Upper lobe of left lung (tissue), 4 donors: Measurements from ENCODE around the gene GABRG3.

Source experiments
- EP300 ChIP-seq, 4 donors: sonication (generic); formaldehyde crosslinking; IDR thresholded peaks; one replicate each; pipeline ENCODE4 v1.5.1; 2017; ENCODE audit warnings: antibody characterized with exemption in 4 of 4, control low read depth in 2 of 4
- POLR2AphosphoS5 ChIP-seq, 2 donors: sonication (generic); formaldehyde crosslinking; IDR thresholded peaks; one replicate each; pipeline ENCODE4 v1.5.1; 2017; ENCODE audit warnings: antibody characterized with exemption in 2 of 2

DNA sequence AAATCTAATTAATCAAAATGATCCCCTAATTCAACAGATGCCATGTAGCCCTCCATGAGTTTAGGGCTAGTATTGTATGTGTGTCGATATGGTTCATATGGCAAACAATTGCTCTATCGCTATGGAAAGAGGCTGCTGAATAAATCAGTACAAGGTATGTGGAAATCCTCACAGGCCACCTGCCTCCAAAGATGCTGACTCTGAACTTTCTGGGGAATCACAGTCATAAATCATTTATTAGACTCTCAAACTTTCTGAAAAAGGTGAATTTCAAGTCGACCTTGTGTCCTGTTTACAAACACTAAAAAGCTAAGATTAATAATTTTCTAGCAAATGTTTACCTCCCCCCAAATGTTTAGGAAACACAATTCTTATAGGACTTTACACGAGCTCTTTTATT is 462.6 kb downstream of the GABRG3 start:
- TF ChIP-seq POLR2AphosphoS5 (IDR thresholded peaks at IDR 0.05), result no peak
- no peak for TF ChIP-seq EP300 (IDR thresholded peaks at IDR 0.05)
